Colonic mucosa (tissue), 4 donors: ENCODE data around the gene CNOT1. TPM values are rescaled to one million over a fixed set of nuclear protein-coding genes. Genes with fewer than 3 reads are reported as not detected.

ENCODE experiments used
- DNase-seq: peaks from one replicate; pipeline ENCODE4 v3.0.0-alpha.2; 2020
- H3K27ac ChIP-seq: fragments of 200-600 bp; one replicate; pipeline ENCODE4 v1.8.0; 2021
- H3K27me3 ChIP-seq: fragments of 200-600 bp; one replicate; pipeline ENCODE4 v1.8.0; 2021
- H3K36me3 ChIP-seq: fragments of 200-600 bp; one replicate; pipeline ENCODE4 v1.8.0; 2021
- H3K4me1 ChIP-seq: fragments of 200-600 bp; one replicate; pipeline ENCODE4 v1.8.0; 2021; ENCODE audit warnings: mild to moderate bottlenecking
- H3K4me3 ChIP-seq: fragments of 200-600 bp; one replicate; pipeline ENCODE4 v1.8.0; 2021
- H3K9ac ChIP-seq, 2 donors: one replicate each; pipeline ENCODE4 v1.7.0; 2013; ENCODE audit warnings: control low read depth in 2 of 2, low read depth in 2 of 2, low read length in 2 of 2
- H3K9me3 ChIP-seq: fragments of 200-600 bp; one replicate; pipeline ENCODE4 v1.8.0; 2021
- CTCF ChIP-seq: fragments of 200-600 bp; IDR thresholded peaks from one replicate; pipeline ENCODE4 v1.8.0; 2022; ENCODE audit warnings: antibody characterized with exemption, mild to moderate bottlenecking
- intact Hi-C: fragments of 100-400 bp; cut with DNase I; formaldehyde crosslinking; loops from one replicate; pipeline ENCODE4 v1.14.1; 2022
- total RNA-seq, 2 donors: library from RNA; stranded (reverse); fragmentation: NEBNext Ultra II Directional in 1 of 2; extraction: Animal tissue kit (Norgen Biotek cat#: 25700) in 1 of 2; gene quantifications; one replicate each; pipeline ENCODE4 v1.2.1, GENCODE V29; 2021
- donor health status: healthy.
- donor health status: DM: no; HTN: no; CAD: no.
- donor health status: DM: no; HTN: no; CAD: no.

Gene CNOT1
- total RNA-seq, 2 donors from 2014 or later, result 237 to 268 TPM

DNA sequence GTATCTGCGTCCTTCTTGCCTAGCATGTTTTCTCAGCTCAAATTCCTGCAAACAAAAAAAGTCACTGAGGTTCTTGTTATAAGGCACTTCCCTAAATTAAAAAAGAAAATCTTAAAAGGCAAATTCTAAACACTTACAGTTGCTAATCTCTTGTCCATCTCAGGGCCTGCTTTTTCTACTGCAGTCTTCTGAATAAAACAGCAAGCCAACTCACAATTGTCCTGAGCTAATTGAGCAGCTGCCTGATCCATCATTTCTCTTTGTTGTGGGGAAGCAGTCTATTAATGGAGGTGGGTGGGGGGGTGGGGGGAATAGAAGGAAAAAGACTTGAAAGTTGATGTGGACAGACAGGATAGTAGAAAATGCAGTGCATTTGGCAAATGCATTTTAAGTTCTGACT is 87.3 kb downstream of the CNOT1 start:
- TF ChIP-seq CTCF, result no peak
- H3K9ac ChIP-seq, result no peak overlapping the region
- H3K4me3 ChIP-seq, result no peak overlapping the region
- H3K36me3 ChIP-seq, result peaks cover 44% of the 10 kb centered on the region
- H3K27ac ChIP-seq, result no peak overlapping the region
- no peaks in the 10 kb centered on the region for H3K9me3 ChIP-seq
- no peaks in the 10 kb centered on the region for H3K27me3 ChIP-seq
- intact Hi-C loops, result no loop called here
- DNase-seq, result no peak
- no peaks in the 10 kb centered on the region for H3K4me1 ChIP-seq

DNA sequence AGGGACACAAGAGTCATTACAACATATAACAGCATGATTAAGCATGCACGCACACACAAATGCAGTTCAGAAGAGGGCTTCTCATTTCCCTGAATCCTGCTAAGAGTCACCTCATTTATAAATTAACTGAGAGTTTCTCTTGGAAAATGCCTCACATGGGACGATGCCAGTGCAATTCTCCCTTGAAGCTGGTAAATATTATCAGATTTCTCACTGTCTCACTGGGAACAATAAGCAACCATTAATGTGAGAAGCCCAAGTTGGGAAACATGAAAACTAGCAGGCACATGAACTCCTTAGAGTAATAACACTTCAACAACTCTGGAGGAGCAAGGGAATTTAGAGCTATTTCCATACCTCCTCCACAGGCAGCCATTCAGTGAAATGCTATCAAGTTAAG is 87.9 kb downstream of the CNOT1 start:
- TF ChIP-seq CTCF, result no peak
- Histone ChIP-seq H3K27ac (no peak overlapping the region), H3K4me3 (no peak overlapping the region), H3K36me3 (peaks cover 48% of the 10 kb centered on the region), H3K9ac (no peak overlapping the region), H3K27me3 (no peaks in the 10 kb centered on the region), H3K4me1 (no peaks in the 10 kb centered on the region), H3K9me3 (no peaks in the 10 kb centered on the region)
- intact Hi-C loops, result no loop called here
- no peak for DNase-seq

- no peak overlapping the region for H3K4me3 ChIP-seq
- no peak overlapping the region for H3K27ac ChIP-seq
- DNase-seq, result no peak
- peaks cover 35% of the 10 kb centered on the region for H3K36me3 ChIP-seq
- no peaks in the 10 kb centered on the region for H3K9me3 ChIP-seq
- no peaks in the 10 kb centered on the region for H3K27me3 ChIP-seq
- H3K9ac ChIP-seq, result no peak overlapping the region
- intact Hi-C loops, result loop anchor here (5.0 kb wide), 1 partner anchor 40 kb away; no protein-coding TSS in a partner anchor
- no peak for TF ChIP-seq CTCF
- no peaks in the 10 kb centered on the region for H3K4me1 ChIP-seq
These were observed 92.3 kb downstream of the CNOT1 start for GRCh38 chr16:58537124-58537906.

DNA sequence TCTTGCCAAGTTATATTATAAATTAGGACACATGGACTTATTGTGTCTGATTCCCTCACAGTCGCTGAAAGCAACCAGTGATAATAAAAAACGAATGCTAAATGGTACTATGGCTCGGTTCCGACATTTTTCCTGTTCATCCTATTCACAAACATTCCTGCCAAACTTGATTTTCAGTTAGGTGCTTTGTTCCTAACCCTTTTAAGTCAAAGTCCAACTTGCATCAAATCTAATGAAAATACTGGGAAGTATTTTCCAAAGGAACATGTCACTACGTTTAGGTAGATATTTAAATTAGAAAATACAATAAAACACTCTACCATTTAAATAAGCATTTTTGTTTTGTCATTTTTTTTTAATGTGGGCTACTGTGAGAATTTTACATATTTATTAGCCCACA is 93.3 kb downstream of the CNOT1 start:
- Histone ChIP-seq H3K9me3 (no peaks in the 10 kb centered on the region), H3K4me1 (no peaks in the 10 kb centered on the region), H3K4me3 (no peak overlapping the region), H3K27me3 (no peaks in the 10 kb centered on the region), H3K27ac (no peak overlapping the region), H3K9ac (no peak overlapping the region), H3K36me3 (peaks cover 38% of the 10 kb centered on the region)
- no peak for TF ChIP-seq CTCF
- DNase-seq, result no peak
- intact Hi-C loops, result loop anchor here (5.0 kb wide), 1 partner anchor 41 kb away; no protein-coding TSS in a partner anchor

DNA sequence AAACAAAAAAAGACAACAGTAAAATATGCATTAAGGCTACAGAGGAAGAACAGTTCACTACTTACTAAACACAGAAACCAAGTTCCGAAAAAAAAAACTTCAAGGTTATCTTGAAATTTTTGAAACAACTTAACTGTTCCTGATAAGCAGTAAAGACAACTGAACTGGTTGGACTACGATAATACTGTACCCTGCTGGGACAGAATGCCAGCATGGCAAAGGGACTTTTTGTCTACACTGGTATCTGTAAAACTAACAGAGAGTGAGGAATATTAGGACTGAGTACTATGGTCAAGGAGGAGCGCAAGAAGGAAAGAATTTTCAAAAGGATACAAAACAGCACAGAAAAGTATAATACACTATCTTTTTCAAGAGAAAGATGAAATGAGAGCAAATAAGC is 94.5 kb downstream of the CNOT1 start:
- no peaks in the 10 kb centered on the region for H3K9me3 ChIP-seq
- H3K27me3 ChIP-seq, result no peaks in the 10 kb centered on the region
- no peak overlapping the region for H3K27ac ChIP-seq
- intact Hi-C loops, result loop anchor here (5.0 kb wide), 1 partner anchor 42 kb away; no protein-coding TSS in a partner anchor
- H3K36me3 ChIP-seq, result peaks cover 36% of the 10 kb centered on the region
- no peaks in the 10 kb centered on the region for H3K4me1 ChIP-seq
- DNase-seq, result no peak
- H3K9ac ChIP-seq, result no peak overlapping the region
- TF ChIP-seq CTCF, result no peak
- H3K4me3 ChIP-seq, result no peak overlapping the region
